Parathyroid adenoma (tissue), 2 donors: ENCODE data around the gene KCNQ1.

Source experiments
- H2AFZ ChIP-seq: fragments of 300-600 bp; sonication (generic); one replicate; pipeline ENCODE4 v1.7.0; 2017; ENCODE audit warnings: antibody characterized with exemption, mild to moderate bottlenecking
- H3K27ac ChIP-seq: fragments of 300-600 bp; sonication (generic); one replicate; pipeline ENCODE4 v1.7.0; 2017
- H3K27me3 ChIP-seq: fragments of 300-600 bp; sonication (generic); one replicate; pipeline ENCODE4 v1.7.0; 2017; ENCODE audit warnings: low read length; ENCODE audit not compliant: control insufficient read depth, insufficient read depth
- H3K36me3 ChIP-seq: fragments of 300-600 bp; sonication (generic); one replicate; pipeline ENCODE4 v1.7.0; 2017; ENCODE audit warnings: low read length; ENCODE audit not compliant: control insufficient read depth, insufficient read depth
- H3K4me1 ChIP-seq: fragments of 300-600 bp; sonication (generic); one replicate; pipeline ENCODE4 v1.7.0; 2017; ENCODE audit warnings: control low read depth
- H3K4me2 ChIP-seq: fragments of 300-600 bp; sonication (generic); one replicate; pipeline ENCODE4 v1.7.0; 2017; ENCODE audit warnings: low read length
- H3K4me3 ChIP-seq: fragments of 300-600 bp; sonication (generic); one replicate; pipeline ENCODE4 v1.7.0; 2017; ENCODE audit warnings: low read depth, low read length
- H3K79me2 ChIP-seq: fragments of 300-600 bp; sonication (generic); one replicate; pipeline ENCODE4 v1.7.0; 2017; ENCODE audit warnings: control low read depth
- H3K9ac ChIP-seq: fragments of 300-600 bp; sonication (generic); one replicate; pipeline ENCODE4 v1.7.0; 2017; ENCODE audit warnings: mild to moderate bottlenecking
- H3K9me3 ChIP-seq: fragments of 300-600 bp; sonication (generic); one replicate; pipeline ENCODE4 v1.7.0; 2017; ENCODE audit warnings: low read length; ENCODE audit not compliant: control insufficient read depth
- TF ChIP-seq, protein P1 (sequence below): fragments of 300-600 bp; sonication (generic); IDR thresholded peaks from one replicate; pipeline ENCODE4 v1.7.0; 2017; ENCODE audit warnings: antibody characterized with exemption, mild to moderate bottlenecking
- donor health status: primary hyperparathyroidism.

Gene KCNQ1

DNA sequence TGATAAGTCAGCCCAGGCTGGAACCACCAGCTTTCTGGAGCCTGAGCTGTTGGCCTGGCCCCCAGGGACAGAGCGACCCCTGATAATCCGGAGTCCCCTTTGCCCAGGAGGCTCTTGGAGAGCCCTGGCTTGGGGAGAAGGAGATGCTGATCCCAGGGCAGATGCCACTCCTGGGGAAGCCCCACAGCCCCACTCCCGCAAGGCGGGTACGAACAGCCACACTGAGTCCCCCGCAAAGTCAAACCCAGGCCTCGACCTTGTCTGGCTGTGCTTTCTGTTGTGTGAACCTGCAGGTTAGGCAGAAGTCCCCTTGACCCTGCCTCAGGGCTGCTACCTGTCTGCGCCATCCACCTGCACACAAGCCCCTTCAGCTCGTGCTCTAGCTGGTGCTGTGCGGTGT, 147.0 kb downstream of the KCNQ1 start:
- no peaks in the 10 kb centered on the region for H3K36me3 ChIP-seq
- no peaks in the 10 kb centered on the region for H3K79me2 ChIP-seq
- H3K4me1 ChIP-seq: no peaks in the 10 kb centered on the region
- H3K4me3 ChIP-seq: no peak overlapping the region
- H3K27ac ChIP-seq: no peak overlapping the region
- no peak overlapping the region for H3K9ac ChIP-seq
- no peak overlapping the region for H2AFZ ChIP-seq
- TF ChIP-seq, protein P1, sequence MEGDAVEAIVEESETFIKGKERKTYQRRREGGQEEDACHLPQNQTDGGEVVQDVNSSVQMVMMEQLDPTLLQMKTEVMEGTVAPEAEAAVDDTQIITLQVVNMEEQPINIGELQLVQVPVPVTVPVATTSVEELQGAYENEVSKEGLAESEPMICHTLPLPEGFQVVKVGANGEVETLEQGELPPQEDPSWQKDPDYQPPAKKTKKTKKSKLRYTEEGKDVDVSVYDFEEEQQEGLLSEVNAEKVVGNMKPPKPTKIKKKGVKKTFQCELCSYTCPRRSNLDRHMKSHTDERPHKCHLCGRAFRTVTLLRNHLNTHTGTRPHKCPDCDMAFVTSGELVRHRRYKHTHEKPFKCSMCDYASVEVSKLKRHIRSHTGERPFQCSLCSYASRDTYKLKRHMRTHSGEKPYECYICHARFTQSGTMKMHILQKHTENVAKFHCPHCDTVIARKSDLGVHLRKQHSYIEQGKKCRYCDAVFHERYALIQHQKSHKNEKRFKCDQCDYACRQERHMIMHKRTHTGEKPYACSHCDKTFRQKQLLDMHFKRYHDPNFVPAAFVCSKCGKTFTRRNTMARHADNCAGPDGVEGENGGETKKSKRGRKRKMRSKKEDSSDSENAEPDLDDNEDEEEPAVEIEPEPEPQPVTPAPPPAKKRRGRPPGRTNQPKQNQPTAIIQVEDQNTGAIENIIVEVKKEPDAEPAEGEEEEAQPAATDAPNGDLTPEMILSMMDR: no peak
- H3K4me2 ChIP-seq: no peak overlapping the region
- H3K27me3 ChIP-seq: no peaks in the 10 kb centered on the region
- no peaks in the 10 kb centered on the region for H3K9me3 ChIP-seq

DNA sequence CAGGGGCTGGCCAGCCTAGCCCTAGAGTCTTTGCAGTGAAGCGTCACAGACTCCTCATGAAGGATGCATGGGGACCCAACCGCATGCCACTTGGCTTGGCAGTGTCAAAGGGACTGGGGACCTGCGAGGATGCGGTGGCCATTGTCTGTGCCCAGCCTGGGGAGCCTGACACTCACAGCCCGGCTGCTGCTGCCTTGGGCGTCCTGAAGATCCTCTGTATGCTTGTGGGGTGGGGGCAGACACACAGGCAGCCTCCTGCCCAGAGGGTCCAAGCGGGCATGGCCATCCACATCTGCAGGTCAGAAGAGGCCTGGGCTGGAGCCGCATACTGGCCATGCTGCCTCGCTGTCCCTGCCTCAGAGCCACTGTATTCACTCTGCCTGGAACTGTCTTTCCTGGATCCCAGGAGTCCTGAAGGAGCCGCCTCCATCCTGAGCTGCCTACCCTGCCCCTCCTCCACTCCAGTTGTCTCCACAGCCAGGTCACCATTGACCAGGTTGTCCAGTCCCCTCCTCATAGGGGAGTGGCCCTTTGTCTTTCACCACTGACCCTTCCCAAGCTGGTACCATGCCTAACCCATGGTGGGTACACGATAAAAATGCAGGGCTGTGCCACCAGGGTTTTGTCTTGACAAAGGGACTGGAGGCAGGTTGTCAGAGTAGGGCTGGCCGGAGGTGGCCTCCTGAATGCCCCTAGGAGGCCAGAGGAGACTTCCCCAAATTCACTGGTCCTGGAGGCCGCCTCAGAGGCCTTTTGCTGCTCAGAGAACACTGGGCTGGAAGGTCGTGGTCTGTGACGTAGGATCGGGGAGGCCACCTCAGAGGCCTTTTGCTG, 148.0 kb downstream of the KCNQ1 start:
- Histone ChIP-seq H3K4me1 (no peaks in the 10 kb centered on the region), H3K79me2 (no peaks in the 10 kb centered on the region), H2AFZ (no peak overlapping the region), H3K9me3 (no peaks in the 10 kb centered on the region), H3K4me2 (no peak overlapping the region), H3K9ac (no peak overlapping the region), H3K36me3 (no peaks in the 10 kb centered on the region), H3K27ac (no peak overlapping the region), H3K27me3 (no peaks in the 10 kb centered on the region), H3K4me3 (no peak overlapping the region)
- TF ChIP-seq, protein P1: no peak

DNA sequence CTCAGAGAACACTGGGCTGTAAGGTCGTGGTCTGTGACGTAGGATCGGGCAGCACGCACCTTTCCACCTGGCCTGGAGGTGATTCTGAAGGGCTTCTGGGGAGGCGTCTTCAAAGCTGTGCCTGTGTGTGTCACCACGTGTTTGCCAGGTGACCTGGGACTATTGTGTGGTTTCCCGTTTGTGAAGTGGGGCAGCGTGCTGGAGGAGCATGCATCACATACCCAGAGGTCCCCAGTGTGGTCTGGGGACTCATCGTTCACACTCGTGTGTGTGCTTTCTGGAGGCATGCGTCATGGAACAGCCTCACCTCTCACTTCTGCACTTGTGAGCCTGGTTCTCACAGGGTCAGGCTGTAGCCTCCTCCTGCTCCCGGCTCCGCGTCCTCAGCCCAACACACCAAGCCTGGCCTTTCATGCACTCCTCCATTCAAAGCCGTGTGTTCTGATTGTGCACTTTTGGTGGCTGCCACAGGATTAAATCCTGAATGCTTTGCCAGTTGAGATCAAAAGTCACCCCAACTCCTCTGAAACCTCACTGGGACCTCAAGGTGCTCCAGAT, 148.7 kb downstream of the KCNQ1 start:
- no peaks in the 10 kb centered on the region for H3K79me2 ChIP-seq
- H3K9me3 ChIP-seq: no peaks in the 10 kb centered on the region
- no peak overlapping the region for H3K4me3 ChIP-seq
- no peaks in the 10 kb centered on the region for H3K36me3 ChIP-seq
- H2AFZ ChIP-seq: no peak overlapping the region
- H3K4me2 ChIP-seq: no peak overlapping the region
- no peaks in the 10 kb centered on the region for H3K4me1 ChIP-seq
- no peaks in the 10 kb centered on the region for H3K27me3 ChIP-seq
- no peak overlapping the region for H3K9ac ChIP-seq
- H3K27ac ChIP-seq: no peak overlapping the region
- TF ChIP-seq, protein P1: no peak

DNA sequence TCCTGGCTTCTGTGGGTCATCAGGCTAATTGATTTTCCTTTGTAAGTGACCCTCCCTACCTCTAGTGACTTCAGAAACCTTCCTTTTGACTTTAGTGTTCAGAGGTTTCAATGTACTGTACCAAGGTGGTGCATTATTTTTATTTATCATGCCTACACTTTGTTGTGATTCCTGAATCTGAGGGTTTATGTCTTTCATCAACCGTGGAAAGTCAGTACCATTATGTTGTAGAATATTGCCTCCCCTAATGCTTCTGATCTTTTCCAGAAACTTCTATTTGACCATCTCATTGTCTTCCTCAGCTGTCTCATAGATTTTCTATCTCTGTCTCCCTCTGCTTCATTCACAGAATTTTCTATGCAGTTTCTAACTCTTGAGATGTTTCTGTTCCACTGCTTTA, 149.5 kb downstream of the KCNQ1 start:
- H3K4me1 ChIP-seq: no peaks in the 10 kb centered on the region
- no peak overlapping the region for H3K4me2 ChIP-seq

More for the DNA sequence above, 149.5 kb downstream of the KCNQ1 start:
- H3K36me3 ChIP-seq: no peaks in the 10 kb centered on the region
- TF ChIP-seq, protein P1: no peak
- no peak overlapping the region for H2AFZ ChIP-seq
- no peaks in the 10 kb centered on the region for H3K9me3 ChIP-seq
- H3K27ac ChIP-seq: no peak overlapping the region
- no peaks in the 10 kb centered on the region for H3K79me2 ChIP-seq
- H3K27me3 ChIP-seq: no peaks in the 10 kb centered on the region
- no peak overlapping the region for H3K4me3 ChIP-seq
- H3K9ac ChIP-seq: no peak overlapping the region
